Liver (tissue), 9 donors: Measurements from ENCODE around the gene CCDC187. TPM values are rescaled to one million over a fixed set of nuclear protein-coding genes. Genes with fewer than 3 reads are reported as not detected.

Experiments
- DNase-seq: peaks from one replicate; pipeline ENCODE4 v3.0.0-alpha.2; 2017; ENCODE audit warnings: low spot score
- H3K27ac ChIP-seq, 2 donors: one replicate each; pipeline ENCODE4 v1.7.0; 2013; ENCODE audit warnings: inconsistent platforms in 2 of 2, low read length in 2 of 2, control low read depth in 1 of 2, low read depth in 1 of 2, mild to moderate bottlenecking in 1 of 2
- H3K27me3 ChIP-seq, 4 donors: one replicate each; pipeline versions ENCODE4 v1.6.1 to v1.7.0; 2013; ENCODE audit warnings: low read length in 3 of 4, inconsistent platforms in 1 of 4, mild to moderate bottlenecking in 1 of 4, moderate library complexity in 1 of 4; ENCODE audit not compliant: control insufficient read depth in 4 of 4, insufficient read depth in 4 of 4
- H3K36me3 ChIP-seq, 4 donors: one replicate each; pipeline versions ENCODE4 v1.6.1 to v1.7.0; 2013; ENCODE audit warnings: low read length in 3 of 4, mild to moderate bottlenecking in 3 of 4, low read depth in 1 of 4, moderate library complexity in 1 of 4; ENCODE audit not compliant: control insufficient read depth in 4 of 4, insufficient read depth in 3 of 4
- H3K4me1 ChIP-seq, 4 donors: one replicate each; pipeline versions ENCODE4 v1.6.1 to v1.7.0; 2013; ENCODE audit warnings: low read length in 3 of 4, mild to moderate bottlenecking in 3 of 4, moderate library complexity in 1 of 4; ENCODE audit not compliant: control insufficient read depth in 4 of 4, insufficient read depth in 4 of 4
- H3K4me3 ChIP-seq, 3 donors: one replicate each; pipeline versions ENCODE4 v1.6.1 to v1.7.0; 2013; ENCODE audit warnings: low read length in 3 of 3, control low read depth in 1 of 3, low read depth in 1 of 3, mild to moderate bottlenecking in 1 of 3
- H3K9ac ChIP-seq, 2 donors: one replicate each; pipeline ENCODE4 v1.7.0; 2013; ENCODE audit warnings: low read length in 2 of 2, mild to moderate bottlenecking in 2 of 2, moderate library complexity in 2 of 2, control low read depth in 1 of 2, low read depth in 1 of 2
- H3K9me3 ChIP-seq, 4 donors: one replicate each; pipeline versions ENCODE4 v1.6.1 to v1.7.0; 2013; ENCODE audit warnings: low read length in 3 of 4; ENCODE audit not compliant: control insufficient read depth in 4 of 4
- EGR1 ChIP-seq, 2 donors: IDR thresholded peaks; 2 replicates each; pipeline ENCODE4 v1.6.1; 2016 to 2018; ENCODE audit warnings: antibody characterized with exemption in 2 of 2, low read depth in 2 of 2
- FOXA1 ChIP-seq: IDR thresholded peaks from 2 replicates; pipeline ENCODE4 v1.6.1; 2016; ENCODE audit warnings: antibody characterized with exemption
- FOXA2 ChIP-seq: IDR thresholded peaks from 2 replicates; pipeline ENCODE4 v1.6.1; 2016; ENCODE audit warnings: antibody characterized with exemption
- HNF4A ChIP-seq, 2 donors: conservative IDR thresholded peaks; 2 replicates each; pipeline ENCODE4 v1.6.1; 2016; ENCODE audit warnings: antibody characterized with exemption in 2 of 2, mild to moderate bottlenecking in 2 of 2
- HNF4G ChIP-seq: IDR thresholded peaks from 2 replicates; pipeline ENCODE4 v1.6.1; 2016; ENCODE audit warnings: antibody characterized with exemption
- NR2F2 ChIP-seq: IDR thresholded peaks from 2 replicates; pipeline ENCODE4 v1.6.1; 2016; ENCODE audit warnings: antibody characterized with exemption
- RAD21 ChIP-seq, 2 donors: IDR thresholded peaks; 2 replicates each; pipeline ENCODE4 v1.6.1; 2016; ENCODE audit warnings: antibody characterized with exemption in 2 of 2, mild to moderate bottlenecking in 2 of 2
- REST ChIP-seq: IDR thresholded peaks from 2 replicates; pipeline ENCODE4 v1.6.1; 2016; ENCODE audit warnings: antibody characterized with exemption, mild to moderate bottlenecking
- SP1 ChIP-seq: IDR thresholded peaks from 2 replicates; pipeline ENCODE4 v1.6.1; 2018; ENCODE audit warnings: antibody characterized with exemption, mild to moderate bottlenecking
- TAF1 ChIP-seq: conservative IDR thresholded peaks from 2 replicates; pipeline ENCODE4 v1.6.1; 2016; ENCODE audit warnings: antibody characterized with exemption, mild to moderate bottlenecking
- YY1 ChIP-seq: IDR thresholded peaks from 2 replicates; pipeline ENCODE4 v1.6.1; 2016; ENCODE audit warnings: antibody characterized with exemption, mild to moderate bottlenecking
- ZBTB33 ChIP-seq: IDR thresholded peaks from 2 replicates; pipeline ENCODE4 v1.6.1; 2016; ENCODE audit warnings: antibody characterized with exemption
- WGBS: extraction: QIAGEN DNeasy Blood & Tissue Kit; methylation state at CpG from one replicate; pipeline ENCODE4 v1.1.7; 2013; 5-methylcytosine and 5-hydroxymethylcytosine counted together
- polyA plus RNA-seq, 2 donors: library from polyadenylated mRNA; stranded (reverse) in 1 of 2; unstranded in 1 of 2; fragments of 200-250 nt in 1 of 2; fragments of >200 nt in 1 of 2; fragmentation: Nextera tagmentation in 1 of 2; extraction: Ambion mirVana in 1 of 2; gene quantifications; one replicate each; pipeline versions ENCODE4 v1.2.1 to v1.2.3, GENCODE V29; 2013 to 2015
- total RNA-seq, 2 donors: library from RNA; depleted of rRNA; stranded (reverse); fragments of >200 nt; gene quantifications; one replicate each; pipeline ENCODE4 v1.2.3, GENCODE V29; 2014
- TF ChIP-seq, protein P1 (sequence below): fragments of 150-350 bp; IDR thresholded peaks from 2 replicates; pipeline ENCODE4 v1.5.1; 2017; ENCODE audit warnings: improper control_type of control experiment, low read depth, low read length; ENCODE audit not compliant: missing input control
- TF ChIP-seq, protein P2 (sequence below): IDR thresholded peaks from 2 replicates; pipeline ENCODE4 v1.6.1; 2016; ENCODE audit warnings: antibody characterized with exemption
- donor health status: healthy.
- donor health status: healthy.
- donor health status: healthy.
- donor health status: healthy.
- donor health status: healthy.

CCDC187 gene
- total and polyA plus RNA-seq, 4 donors = 0.05 TPM; not detected in 3

- TF ChIP-seq TAF1 (no peak), HNF4A (conservative IDR thresholded peaks at IDR 0.05) (no peak), NR2F2 (no peak), EGR1 (IDR thresholded peaks at IDR 0.05; ENCODE audit: low read depth in 2 of 2) (no peak), REST (no peak), YY1 (no peak)
- TF ChIP-seq, protein P1, sequence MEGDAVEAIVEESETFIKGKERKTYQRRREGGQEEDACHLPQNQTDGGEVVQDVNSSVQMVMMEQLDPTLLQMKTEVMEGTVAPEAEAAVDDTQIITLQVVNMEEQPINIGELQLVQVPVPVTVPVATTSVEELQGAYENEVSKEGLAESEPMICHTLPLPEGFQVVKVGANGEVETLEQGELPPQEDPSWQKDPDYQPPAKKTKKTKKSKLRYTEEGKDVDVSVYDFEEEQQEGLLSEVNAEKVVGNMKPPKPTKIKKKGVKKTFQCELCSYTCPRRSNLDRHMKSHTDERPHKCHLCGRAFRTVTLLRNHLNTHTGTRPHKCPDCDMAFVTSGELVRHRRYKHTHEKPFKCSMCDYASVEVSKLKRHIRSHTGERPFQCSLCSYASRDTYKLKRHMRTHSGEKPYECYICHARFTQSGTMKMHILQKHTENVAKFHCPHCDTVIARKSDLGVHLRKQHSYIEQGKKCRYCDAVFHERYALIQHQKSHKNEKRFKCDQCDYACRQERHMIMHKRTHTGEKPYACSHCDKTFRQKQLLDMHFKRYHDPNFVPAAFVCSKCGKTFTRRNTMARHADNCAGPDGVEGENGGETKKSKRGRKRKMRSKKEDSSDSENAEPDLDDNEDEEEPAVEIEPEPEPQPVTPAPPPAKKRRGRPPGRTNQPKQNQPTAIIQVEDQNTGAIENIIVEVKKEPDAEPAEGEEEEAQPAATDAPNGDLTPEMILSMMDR = no peak
- TF ChIP-seq, protein P2, sequence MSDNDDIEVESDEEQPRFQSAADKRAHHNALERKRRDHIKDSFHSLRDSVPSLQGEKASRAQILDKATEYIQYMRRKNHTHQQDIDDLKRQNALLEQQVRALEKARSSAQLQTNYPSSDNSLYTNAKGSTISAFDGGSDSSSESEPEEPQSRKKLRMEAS = no peak
- Histone ChIP-seq H3K4me3 (no peak overlapping the region), H3K9ac (no peak overlapping the region), H3K27me3 (no peaks in the 10 kb centered on the region), H3K4me1 (peaks cover 0 to 4% (median 2%) of the 10 kb centered on the region in 4 donors), H3K36me3 (no peaks in the 10 kb centered on the region), H3K27ac (no peak overlapping the region), H3K9me3 (no peaks in the 10 kb centered on the region)
- DNase-seq = no peak
- WGBS = 85% methylated on average over 30 of the region's 30 CpGs
Measured at GRCh38 chr9:136336156-136336870, 32.4 kb upstream of the CCDC187 start.

DNA sequence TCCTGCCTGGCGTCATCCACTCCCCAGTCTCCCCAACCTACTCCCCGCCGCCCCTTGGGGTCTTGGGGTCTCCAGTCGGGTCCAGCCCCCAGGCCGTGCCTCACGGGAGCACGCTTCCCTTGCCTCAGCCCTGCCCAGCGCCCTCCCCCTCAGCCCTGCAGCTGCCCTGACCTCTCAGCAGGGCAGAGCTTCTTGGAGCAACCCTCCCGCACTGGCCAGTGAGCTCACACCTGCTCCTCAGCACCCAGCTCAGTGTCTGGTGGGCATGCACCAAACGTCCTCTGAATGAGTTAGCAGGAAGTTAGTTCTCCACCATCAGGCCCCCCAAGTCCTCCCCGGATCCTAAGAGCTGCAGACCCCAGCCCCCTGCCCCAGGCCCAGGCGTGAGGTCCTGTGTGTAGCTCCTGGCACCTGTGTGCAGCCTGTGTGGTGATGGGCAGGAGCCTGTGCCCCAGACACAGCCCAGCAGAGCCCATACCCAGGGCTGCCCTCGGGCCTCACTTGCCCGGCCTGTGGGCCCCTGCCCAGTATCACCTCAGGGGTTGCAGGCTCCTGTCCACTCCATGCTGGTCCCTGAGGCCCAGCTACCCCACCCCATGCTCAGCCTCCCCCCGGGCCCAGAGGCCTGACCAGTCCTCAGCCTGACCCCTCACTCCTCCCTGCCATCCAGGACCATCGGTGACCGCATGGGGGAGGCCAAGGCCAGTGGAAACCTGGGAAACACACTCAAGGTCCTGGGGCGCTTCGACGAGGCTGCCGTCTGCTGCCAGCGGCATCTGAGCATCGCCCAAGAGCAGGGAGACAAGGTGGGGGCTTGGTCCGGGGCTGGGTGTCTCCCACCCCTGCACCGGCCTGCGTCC is 31.6 kb upstream of the CCDC187 start:
- WGBS = 88% methylated on average over 26 of the region's 26 CpGs
- no peak for TF ChIP-seq FOXA1
- TF ChIP-seq, protein P1 = no peak
- TF ChIP-seq RAD21 (IDR thresholded peaks at IDR 0.05) = no peak
- no peak for TF ChIP-seq FOXA2
- no peak for TF ChIP-seq HNF4A (conservative IDR thresholded peaks at IDR 0.05)
- no peak for TF ChIP-seq YY1
- TF ChIP-seq, protein P2 = no peak
- no peak for TF ChIP-seq NR2F2
- TF ChIP-seq REST = no peak
- no peak for TF ChIP-seq ZBTB33
- no peak for TF ChIP-seq SP1
- TF ChIP-seq HNF4G = no peak
- no peaks in the 10 kb centered on the region for H3K36me3 ChIP-seq
- H3K9ac ChIP-seq = no peak overlapping the region
- H3K4me1 ChIP-seq = peaks cover 0 to 4% (median under 1%) of the 10 kb centered on the region in 4 donors
- H3K27ac ChIP-seq = no peak overlapping the region
- no peak overlapping the region for H3K4me3 ChIP-seq
- no peak for DNase-seq
- no peaks in the 10 kb centered on the region for H3K27me3 ChIP-seq
- no peaks in the 10 kb centered on the region for H3K9me3 ChIP-seq
